Fibroblast of skin of abdomen (primary cell): ENCODE measurements around the gene PPFIA3.
"Not testable (repeated sequence)": the region's sequence is repeated elsewhere in the genome, so short reads cannot be mapped to it uniquely, and the experiment has no call there.

Experiments
- DNase-seq: peaks from one replicate; pipeline ENCODE4 v3.0.0-alpha.2; 2013

PPFIA3 gene

DNA sequence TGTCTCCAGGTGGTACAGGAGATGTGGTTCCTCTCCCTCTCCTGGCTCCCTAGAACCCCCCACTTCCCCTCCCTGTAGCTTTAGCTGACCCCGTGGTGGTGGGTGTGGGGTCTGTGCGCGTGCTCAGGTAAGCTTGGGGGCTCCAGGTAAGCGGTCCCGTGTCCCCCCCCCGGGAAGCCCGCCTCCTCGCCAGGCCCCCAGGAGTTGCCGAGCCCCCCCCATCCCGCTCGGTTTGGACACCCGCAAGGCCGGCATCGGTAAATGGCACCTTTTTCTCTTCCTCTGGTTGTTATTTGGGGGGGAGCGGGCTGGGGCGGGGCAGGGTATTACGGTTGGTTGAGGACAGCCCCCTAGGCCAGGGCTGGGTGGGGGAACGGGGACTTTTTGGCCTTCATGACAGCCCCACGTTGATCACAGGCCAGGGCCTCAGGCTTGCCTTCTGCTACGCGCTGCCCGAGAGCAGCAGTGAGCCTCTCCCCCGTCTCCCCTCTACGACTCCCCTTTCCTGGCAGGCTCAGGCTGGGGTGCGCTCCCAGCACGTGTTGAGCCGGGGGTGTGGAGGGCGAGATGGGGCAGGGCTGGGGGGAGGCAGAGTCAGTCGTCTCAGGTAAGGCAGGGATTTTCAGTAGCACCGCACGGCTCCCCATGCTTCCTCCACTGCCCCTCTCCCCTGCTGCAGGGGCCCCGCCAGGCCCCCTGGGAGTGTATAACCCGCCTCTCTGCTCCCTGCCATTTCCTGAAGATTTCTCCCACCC lies 15.8 kb upstream of the PPFIA3 start:
- DNase-seq = no peak

DNA sequence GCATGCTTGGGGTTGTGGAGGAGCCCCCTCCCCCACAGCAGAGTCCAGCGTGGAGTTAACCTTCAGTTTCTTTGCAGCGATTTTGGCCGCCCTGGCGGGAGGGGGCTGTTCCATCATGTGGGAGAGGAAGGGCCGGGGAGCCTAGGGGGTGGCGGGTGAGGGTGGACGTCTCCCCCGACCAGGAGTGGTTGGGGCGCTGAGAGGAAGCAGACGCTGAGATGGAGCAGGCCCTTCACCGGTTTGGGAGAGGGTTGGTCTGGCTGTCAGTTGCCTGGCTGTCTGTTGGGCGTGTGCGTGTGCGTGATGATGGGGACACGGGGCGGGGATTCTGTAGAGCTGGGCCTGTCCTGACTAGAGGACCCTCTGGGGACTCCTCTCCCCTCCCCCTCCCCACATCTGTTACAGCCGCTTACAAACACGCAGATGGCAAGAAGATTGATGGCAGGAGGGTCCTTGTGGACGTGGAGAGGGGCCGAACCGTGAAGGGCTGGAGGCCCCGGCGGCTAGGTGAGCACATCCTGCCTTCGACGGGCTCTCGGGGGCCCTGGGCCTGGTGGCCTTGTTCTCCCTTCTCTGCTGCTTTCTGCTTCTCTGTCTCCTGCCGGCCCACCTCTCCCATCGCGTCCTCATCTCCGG lies 15.0 kb upstream of the PPFIA3 start:
- no peak for DNase-seq

DNA sequence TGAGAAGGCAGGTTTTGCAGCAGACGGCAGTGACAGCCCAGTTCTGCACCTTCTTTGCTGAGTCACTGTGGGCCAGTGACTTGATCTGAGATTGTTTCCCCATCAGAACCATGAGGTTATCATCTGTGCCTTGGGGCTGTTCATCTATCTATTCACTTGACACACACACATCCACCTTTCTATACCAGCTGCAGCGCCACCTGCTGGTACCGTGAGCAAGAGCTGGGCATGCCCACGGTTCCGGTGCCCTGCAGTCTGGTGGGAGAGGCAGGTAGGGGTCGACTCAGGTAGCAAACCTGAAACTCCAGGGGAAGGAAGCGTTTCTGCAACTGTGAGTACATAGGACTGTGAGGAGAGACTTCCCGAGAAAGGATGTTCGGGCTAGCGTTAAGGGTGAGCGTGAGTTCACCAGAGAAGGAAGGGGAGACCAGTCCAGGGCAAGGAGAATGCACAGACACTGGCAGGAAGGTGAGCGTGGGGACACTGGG lies 12.7 kb upstream of the PPFIA3 start:
- DNase-seq = peak; percentile 39

- no peak for DNase-seq
Measured at GRCh38 chr19:49107625-49108459, 11.5 kb upstream of the PPFIA3 start.

- no peak for DNase-seq
Measured at GRCh38 chr19:49109051-49109450, 10.3 kb upstream of the PPFIA3 start.

DNA sequence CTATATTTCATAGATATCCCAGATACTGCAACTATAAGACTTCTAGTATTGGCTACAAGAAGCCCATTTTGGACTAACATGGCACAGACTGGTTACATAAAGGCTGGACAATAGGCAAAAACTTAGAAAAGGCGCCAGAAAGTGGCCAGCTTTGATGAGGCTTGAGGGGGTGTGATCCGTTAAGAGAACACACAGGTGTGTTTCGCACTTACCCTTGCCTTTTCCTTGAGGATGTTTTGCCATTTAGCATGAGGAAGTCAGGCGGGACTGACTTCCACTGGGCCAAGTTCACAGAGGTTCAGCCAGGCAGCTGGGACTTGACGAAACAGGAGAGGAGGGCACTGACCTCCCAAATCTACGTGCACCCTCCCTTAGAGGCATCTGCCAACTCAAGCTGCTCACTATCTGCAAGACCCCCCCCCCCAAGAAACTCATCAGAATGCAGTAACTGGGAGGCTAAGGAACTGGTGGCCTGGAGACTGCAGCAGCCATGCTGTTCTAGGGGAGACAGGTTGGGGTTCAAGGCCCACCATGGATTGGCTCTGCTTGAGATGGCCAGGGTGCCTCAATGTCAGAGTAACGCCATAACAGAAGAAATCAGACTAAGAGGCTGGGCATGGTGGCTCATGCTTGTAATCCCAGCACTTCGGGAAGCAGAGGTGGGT lies 9.6 kb upstream of the PPFIA3 start:
- no peak for DNase-seq

DNA sequence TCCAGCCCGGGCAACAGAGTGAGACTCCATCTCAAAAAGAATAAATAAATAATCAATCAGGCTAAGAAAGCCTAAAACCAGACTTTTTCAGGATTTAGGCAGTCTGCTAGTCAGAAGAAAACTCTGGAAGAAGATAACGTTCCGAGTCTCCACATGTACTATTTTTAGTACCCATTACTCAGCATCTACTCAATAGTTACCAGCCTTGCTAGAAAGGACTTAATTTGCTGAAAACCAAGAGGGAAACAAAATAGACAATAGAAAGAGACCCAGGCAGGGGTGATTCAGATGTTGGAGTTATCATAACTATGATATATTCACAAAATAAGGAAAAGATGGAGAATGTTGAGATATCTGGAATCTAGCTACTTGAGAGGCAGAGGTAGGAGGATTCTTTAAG lies 8.8 kb upstream of the PPFIA3 start:
- DNase-seq = peak; percentile 21

DNA sequence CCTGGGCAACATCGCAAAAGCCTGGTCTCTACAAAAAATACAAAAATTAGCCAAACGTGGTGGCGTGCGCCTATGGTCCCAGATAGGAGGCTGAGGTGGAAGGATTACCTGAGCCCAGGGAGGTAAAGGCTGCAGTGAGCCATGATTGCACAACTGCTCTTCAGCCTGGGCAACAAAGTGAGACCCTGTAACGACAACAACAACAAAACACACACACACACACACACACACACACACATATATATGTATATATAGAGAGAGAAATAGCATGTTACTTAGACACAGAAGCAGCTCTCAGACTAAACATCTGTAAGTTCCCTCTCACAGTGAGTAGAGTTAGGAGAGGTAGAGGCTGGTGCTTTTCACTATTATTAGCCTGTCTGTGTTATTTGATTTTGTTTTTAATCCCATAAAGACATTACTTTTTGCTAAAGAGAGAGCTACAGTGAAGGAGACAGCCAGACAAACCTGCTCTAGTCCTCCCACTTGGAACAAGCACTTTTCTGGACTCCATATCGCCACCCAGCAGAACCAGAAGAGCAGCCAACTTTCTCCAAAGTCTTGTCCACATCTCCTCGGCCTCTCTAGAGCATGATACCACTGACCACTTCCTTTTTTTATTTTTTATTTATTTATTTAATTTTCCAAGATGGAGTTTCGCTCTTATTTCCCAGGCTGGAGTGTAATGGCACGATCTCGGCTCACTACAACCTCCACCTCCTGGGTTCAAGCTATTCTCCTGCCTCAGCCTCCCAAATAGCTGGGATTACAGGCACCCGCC lies 7.9 kb upstream of the PPFIA3 start:
- no peak for DNase-seq

DNA sequence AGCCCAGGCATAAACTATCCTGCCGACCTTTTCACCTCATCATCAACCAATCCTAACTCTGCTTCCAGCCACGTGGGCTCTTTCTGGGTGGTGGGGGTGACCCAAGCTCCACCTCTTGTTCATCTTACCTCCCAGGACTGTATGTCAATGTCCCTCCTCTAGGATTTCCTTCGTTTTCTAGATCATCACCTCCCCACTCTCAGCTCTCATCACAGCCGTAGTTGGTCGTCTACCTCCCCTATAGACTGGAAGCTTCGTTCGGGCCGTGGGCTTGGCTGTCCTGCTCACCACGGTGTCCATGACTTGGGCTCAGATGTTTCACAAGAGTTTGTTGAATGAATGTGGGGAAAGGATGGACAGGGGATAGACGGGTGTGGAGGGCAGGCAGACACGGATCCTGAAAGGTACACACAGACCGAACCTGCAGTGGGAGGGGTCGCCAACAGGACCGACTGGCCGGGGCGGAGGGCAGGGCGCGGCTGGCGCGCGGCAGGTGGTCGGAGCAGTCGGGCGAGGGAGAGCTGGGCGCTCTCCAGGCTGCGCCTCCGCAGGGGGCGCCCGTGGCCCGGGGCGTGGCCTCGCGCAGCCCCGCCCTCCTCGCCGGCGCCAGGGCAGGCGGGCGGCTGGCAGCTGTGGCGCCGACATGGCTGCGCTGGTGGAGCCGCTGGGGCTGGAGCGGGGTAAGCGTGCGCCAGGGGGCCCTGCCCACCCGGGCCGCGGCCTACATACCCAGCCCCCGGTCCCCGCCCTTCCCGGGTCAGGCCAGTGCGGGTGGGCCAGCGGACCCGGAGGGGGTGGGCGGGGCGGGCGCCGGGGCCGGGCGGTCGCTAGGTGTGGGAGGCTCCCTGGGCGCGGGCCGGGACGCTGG lies 5.3 kb upstream of the PPFIA3 start, which contains the start of gene LIN7B:
Gene LIN7B, plus strand, starts transcription at position 609 of the 868 bp plus-strand sequence. Its CDS starts 35 bp downstream, at position 644.
- peak; percentile 63 for DNase-seq

DNA sequence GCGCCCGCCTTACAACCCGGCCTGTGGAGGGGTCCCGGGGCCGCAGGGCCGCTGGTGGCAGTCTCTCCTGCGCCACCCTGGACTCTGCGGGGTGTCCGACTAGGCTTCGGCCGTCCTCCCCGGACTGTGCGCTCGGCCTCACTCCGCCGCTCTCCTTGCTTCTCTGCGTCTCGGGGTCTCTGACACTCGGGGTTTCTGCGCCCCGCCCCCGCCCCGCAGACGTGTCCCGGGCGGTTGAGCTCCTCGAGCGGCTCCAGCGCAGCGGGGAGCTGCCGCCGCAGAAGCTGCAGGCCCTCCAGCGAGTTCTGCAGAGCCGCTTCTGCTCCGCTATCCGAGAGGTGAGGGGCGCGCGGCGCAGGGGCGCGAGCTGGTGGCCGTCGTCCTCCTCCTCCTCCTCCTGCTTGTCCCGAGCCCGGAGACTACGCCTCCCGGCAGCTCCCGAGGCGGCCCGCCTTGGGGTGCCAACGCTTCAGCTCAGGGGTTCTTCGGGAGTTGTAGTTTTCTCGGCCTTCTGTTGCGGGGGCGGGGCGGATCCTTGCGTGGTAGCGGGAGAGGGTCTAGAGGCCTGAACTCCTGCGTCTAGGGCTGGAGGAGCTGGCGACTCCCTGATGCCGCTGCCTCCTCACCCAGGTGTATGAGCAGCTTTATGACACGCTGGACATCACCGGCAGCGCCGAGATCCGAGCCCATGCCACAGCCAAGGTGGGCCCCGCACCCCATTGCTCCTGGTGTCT lies 4.5 kb upstream of the PPFIA3 start:
- DNase-seq = peak; percentile 53

DNA sequence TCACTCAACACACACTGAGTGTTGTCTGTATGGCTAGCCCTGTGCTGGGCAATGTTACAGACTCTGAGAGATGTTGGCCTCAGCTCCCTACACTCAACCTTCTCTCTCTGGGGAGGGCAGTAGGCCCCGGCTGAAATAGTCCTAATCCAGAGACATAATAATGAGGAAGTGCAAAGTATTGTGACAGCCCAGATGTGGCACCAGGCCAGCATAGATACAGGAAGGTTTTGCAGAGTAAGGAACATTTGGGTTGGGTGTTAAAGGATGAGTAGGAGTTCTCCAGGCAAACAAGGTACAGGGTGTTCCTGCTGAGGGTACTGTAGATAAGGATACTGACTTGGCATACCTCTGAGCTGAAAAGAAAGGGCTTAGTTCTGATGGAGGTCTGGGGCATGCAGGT lies 2.8 kb upstream of the PPFIA3 start:
- DNase-seq = no peak

DNA sequence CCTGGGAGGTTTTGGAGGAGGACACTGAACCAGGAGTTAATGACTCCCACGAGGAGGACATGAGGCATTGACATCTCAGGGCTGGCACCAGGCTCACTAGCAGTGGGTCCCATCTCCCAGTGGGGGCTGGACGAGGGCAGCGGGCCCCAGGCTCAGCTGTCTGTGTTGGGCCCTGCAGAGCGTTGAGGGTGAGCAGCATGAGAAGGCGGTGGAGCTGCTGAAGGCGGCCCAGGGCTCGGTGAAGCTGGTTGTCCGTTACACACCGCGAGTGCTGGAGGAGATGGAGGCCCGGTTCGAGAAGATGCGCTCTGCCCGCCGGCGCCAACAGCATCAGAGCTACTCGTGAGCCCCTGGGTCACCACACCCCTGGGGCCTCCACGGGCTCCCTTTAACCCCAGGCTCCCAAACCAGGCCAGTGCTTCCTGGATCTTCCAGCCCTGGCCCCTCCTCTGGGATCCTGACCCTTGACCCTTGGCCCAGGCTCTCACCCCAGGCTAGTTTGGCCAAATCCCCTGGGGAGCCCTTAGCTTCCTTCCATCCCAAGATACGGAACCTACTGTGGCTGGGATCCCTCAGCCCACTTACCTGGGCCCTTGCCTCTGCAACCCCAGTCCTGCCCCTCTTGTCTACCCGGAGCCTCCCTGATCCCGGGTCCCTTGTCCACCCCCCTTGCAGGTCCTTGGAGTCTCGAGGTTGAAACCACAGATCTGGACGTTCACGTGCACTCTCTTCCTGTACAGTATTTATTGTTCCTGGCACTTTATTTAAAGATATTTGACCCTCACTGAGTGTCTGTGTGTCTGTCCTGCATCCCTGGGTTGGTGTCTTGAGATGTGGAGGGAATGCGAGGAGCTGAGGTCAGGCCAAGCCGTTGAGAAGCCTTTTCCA lies 1.4 kb upstream of the PPFIA3 start:
- no peak for DNase-seq

DNA sequence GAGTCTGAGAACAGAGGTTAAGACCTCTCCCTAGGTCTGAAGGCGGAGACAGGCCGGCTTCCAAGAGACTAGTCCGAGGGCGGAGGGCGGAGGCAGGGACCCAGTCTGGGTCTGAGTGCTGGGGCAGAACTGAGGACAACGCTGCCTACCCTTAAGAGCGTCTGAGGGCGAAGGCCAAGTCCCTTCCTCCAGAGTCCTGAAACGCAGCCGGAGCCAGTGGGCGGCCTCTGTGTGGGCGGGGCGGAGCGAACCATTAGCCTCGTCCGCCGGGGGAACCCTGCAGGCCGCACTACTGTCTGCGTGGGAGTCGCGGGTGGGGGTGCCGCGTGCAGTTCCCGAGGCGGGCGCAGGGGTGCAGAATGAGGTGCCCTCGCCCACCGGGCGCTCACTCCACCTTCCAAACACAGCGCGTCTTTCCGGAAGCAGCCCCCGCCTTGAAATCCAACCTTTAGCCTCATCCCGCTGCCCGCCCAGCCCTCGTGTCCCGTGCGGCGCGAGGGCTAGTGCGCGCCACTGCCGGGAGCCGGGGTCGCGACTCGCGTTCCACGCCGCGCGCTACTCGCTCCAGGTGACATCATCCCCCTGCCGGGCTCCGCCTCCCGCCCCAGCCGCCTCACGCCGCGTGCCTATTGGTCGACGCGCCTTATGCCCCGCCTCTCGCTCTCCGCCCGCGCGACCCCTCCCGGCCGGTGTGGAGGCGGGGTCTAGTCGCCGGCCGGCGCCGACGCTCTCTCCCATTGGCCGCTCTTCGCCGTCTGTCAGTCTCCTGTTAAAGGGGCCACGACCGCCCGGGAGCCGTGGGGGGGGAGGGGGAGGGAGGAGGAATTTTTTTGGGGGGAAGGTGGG lies 556 bp upstream of the PPFIA3 start, which contains the start of gene C19orf73:
Gene C19orf73, minus strand, starts transcription at position 579 of the 846 bp plus-strand sequence. Its CDS starts 121 bp downstream, at position 458.
- DNase-seq = peak; percentile 94

GRCh38 chr19:49120325-49120683 lies 960 bp downstream of the PPFIA3 start:
- DNase-seq = no peak

- DNase-seq = no peak
Measured at GRCh38 chr19:49120868-49121267, 1.5 kb downstream of the PPFIA3 start.

DNA sequence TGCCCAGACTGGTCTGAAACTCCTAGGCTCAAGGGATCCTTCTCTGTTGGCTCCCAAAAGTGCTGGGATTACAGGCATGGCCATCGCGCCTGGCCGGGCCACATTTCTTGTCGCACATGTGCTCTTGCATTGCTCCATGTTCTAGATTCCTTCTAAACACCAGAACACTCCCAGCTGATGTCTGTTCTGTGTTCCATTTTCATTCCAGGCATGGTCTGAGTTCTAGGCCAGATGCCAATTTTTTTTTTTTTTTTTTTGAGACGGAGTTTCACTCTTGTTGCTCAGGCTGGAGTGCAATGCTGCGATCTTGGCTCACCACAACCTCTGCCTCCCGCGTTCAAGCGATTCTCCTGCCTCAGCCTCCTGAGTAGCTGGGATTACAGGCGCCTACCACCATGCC lies 2.5 kb downstream of the PPFIA3 start:
- not testable (repeated sequence) for DNase-seq

GRCh38 chr19:49123285-49123684 lies 3.9 kb downstream of the PPFIA3 start:
- not testable (repeated sequence) for DNase-seq
